T-helper 2 cell treated with Interferon-gamma antibody and Interleukin-4, amounts not matched to agents 5 μg/mL and 100 μg/mL, for 36 hours (primary cell): ENCODE measurements around the gene PARP2.

Source experiments
- DNase-seq: peaks from one replicate; pipeline ENCODE4 v3.0.0; 2021; ENCODE audit warnings: low spot score
- H3K27ac Mint-ChIP-seq: one replicate; pipeline ENCODE4 v1.8.0; 2021; ENCODE audit warnings: mild to moderate bottlenecking, mixed read lengths
- H3K27me3 Mint-ChIP-seq: one replicate; pipeline ENCODE4 v1.8.0; 2021; ENCODE audit warnings: low read depth, mixed read lengths
- H3K36me3 Mint-ChIP-seq: one replicate; pipeline ENCODE4 v1.8.0; 2021; ENCODE audit warnings: low read depth, mixed read lengths
- H3K4me1 Mint-ChIP-seq: one replicate; pipeline ENCODE4 v1.8.0; 2021; ENCODE audit warnings: low read depth, mixed read lengths
- H3K4me3 Mint-ChIP-seq: one replicate; pipeline ENCODE4 v1.8.0; 2022; ENCODE audit warnings: mild to moderate bottlenecking, moderate library complexity, mixed read lengths
- H3K9me3 Mint-ChIP-seq: one replicate; pipeline ENCODE4 v1.8.0; 2021; ENCODE audit warnings: mixed read lengths

The PARP2 gene

GRCh38 chr14:20343092-20343861, at the start of gene PARP2:
Gene PARP2 (plus strand): TSS chr14:20343635. CDS start chr14:20343642, 7 bp downstream.
- Mint-ChIP-seq H3K4me1 (peaks cover 12% of the 10 kb centered on the region), H3K36me3 (peaks cover 22% of the 10 kb centered on the region), H3K4me3 (peak within 1 kb of the TSS; percentile 96), H3K27me3 (peaks cover 3% of the 10 kb centered on the region), H3K27ac (peak within 1 kb of the TSS; percentile 99), H3K9me3 (no peaks in the 10 kb centered on the region)
- peak; percentile 97 for DNase-seq

GRCh38 chr14:20294636-20295035, 48.8 kb upstream of the PARP2 start:
- H3K9me3 Mint-ChIP-seq, result no peaks in the 10 kb centered on the region
- H3K27ac Mint-ChIP-seq, result no peak overlapping the region
- no peaks in the 10 kb centered on the region for H3K27me3 Mint-ChIP-seq
- peaks cover 2% of the 10 kb centered on the region for H3K4me1 Mint-ChIP-seq
- peaks cover 33% of the 10 kb centered on the region for H3K36me3 Mint-ChIP-seq
- H3K4me3 Mint-ChIP-seq, result no peak overlapping the region
- DNase-seq, result no peak

- DNase-seq, result no peak
- Mint-ChIP-seq H3K4me1 (peaks cover 2% of the 10 kb centered on the region), H3K36me3 (peaks cover 31% of the 10 kb centered on the region), H3K27me3 (no peaks in the 10 kb centered on the region), H3K4me3 (no peak overlapping the region), H3K9me3 (no peaks in the 10 kb centered on the region), H3K27ac (no peak overlapping the region)
These were observed 48.4 kb upstream of the PARP2 start for GRCh38 chr14:20295067-20295466.

- no peaks in the 10 kb centered on the region for H3K27me3 Mint-ChIP-seq
- H3K27ac Mint-ChIP-seq, result no peak overlapping the region
- no peak for DNase-seq
- H3K4me3 Mint-ChIP-seq, result no peak overlapping the region
- no peaks in the 10 kb centered on the region for H3K9me3 Mint-ChIP-seq
- peaks cover 12% of the 10 kb centered on the region for H3K36me3 Mint-ChIP-seq
- peaks cover 21% of the 10 kb centered on the region for H3K4me1 Mint-ChIP-seq
These were observed 41.2 kb upstream of the PARP2 start for GRCh38 chr14:20302042-20302755.

GRCh38 chr14:20305265-20306078, 38.0 kb upstream of the PARP2 start, which contains the start of gene TTC5:
Gene TTC5 (minus strand): TSS chr14:20305951. CDS start chr14:20305937, 14 bp downstream.
- no peaks in the 10 kb centered on the region for H3K9me3 Mint-ChIP-seq
- H3K27me3 Mint-ChIP-seq, result no peaks in the 10 kb centered on the region
- DNase-seq, result peak; percentile 85
- peaks cover 21% of the 10 kb centered on the region for H3K4me1 Mint-ChIP-seq
- peaks cover 5% of the 10 kb centered on the region for H3K36me3 Mint-ChIP-seq
- H3K27ac Mint-ChIP-seq, result peak within 1 kb of the TSS; percentile 81
- peak within 1 kb of the TSS; percentile 86 for H3K4me3 Mint-ChIP-seq

GRCh38 chr14:20306079-20306423, 37.4 kb upstream of the PARP2 start:
- Mint-ChIP-seq H3K27ac (peak overlapping the region; percentile 81), H3K27me3 (no peaks in the 10 kb centered on the region)

GRCh38 chr14:20314026-20314425, 29.4 kb upstream of the PARP2 start:
- peaks cover 33% of the 10 kb centered on the region for H3K36me3 Mint-ChIP-seq

More at GRCh38 chr14:20306079-20306423, 37.4 kb upstream of the PARP2 start:
- peaks cover 3% of the 10 kb centered on the region for H3K36me3 Mint-ChIP-seq
- no peaks in the 10 kb centered on the region for H3K9me3 Mint-ChIP-seq
- H3K4me1 Mint-ChIP-seq, result peaks cover 21% of the 10 kb centered on the region
- DNase-seq, result no peak
- H3K4me3 Mint-ChIP-seq, result peak overlapping the region; percentile 86

GRCh38 chr14:20317720-20318119, 25.7 kb upstream of the PARP2 start:
- H3K36me3 Mint-ChIP-seq, result peaks cover 30% of the 10 kb centered on the region
- no peak overlapping the region for H3K27ac Mint-ChIP-seq
- no peaks in the 10 kb centered on the region for H3K9me3 Mint-ChIP-seq
- DNase-seq, result no peak
- no peak overlapping the region for H3K4me3 Mint-ChIP-seq
- H3K27me3 Mint-ChIP-seq, result no peaks in the 10 kb centered on the region
- no peaks in the 10 kb centered on the region for H3K4me1 Mint-ChIP-seq

More at GRCh38 chr14:20314026-20314425, 29.4 kb upstream of the PARP2 start:
- Mint-ChIP-seq H3K4me1 (peaks cover 5% of the 10 kb centered on the region), H3K27ac (no peak overlapping the region), H3K4me3 (no peak overlapping the region), H3K9me3 (no peaks in the 10 kb centered on the region), H3K27me3 (no peaks in the 10 kb centered on the region)
- no peak for DNase-seq

- Mint-ChIP-seq H3K27me3 (no peaks in the 10 kb centered on the region), H3K4me1 (peaks cover 33% of the 10 kb centered on the region), H3K4me3 (peak overlapping the region; percentile 42), H3K36me3 (peaks cover 31% of the 10 kb centered on the region), H3K27ac (peak overlapping the region; percentile 24), H3K9me3 (no peaks in the 10 kb centered on the region)
- DNase-seq, result no peak
These were observed 16.2 kb upstream of the PARP2 start for GRCh38 chr14:20327005-20327869.

- H3K9me3 Mint-ChIP-seq, result no peaks in the 10 kb centered on the region
- no peak overlapping the region for H3K27ac Mint-ChIP-seq
- no peak overlapping the region for H3K4me3 Mint-ChIP-seq
- peaks cover 27% of the 10 kb centered on the region for H3K36me3 Mint-ChIP-seq
- H3K27me3 Mint-ChIP-seq, result no peaks in the 10 kb centered on the region
- DNase-seq, result no peak
- peaks cover 38% of the 10 kb centered on the region for H3K4me1 Mint-ChIP-seq
These were observed 14.7 kb upstream of the PARP2 start for GRCh38 chr14:20328705-20329104.

GRCh38 chr14:20329355-20329754, 14.1 kb upstream of the PARP2 start:
- Mint-ChIP-seq H3K27ac (no peak overlapping the region), H3K36me3 (peaks cover 21% of the 10 kb centered on the region), H3K4me3 (no peak overlapping the region), H3K4me1 (peaks cover 38% of the 10 kb centered on the region), H3K27me3 (no peaks in the 10 kb centered on the region), H3K9me3 (no peaks in the 10 kb centered on the region)
- no peak for DNase-seq

- Mint-ChIP-seq H3K27me3 (no peaks in the 10 kb centered on the region), H3K27ac (no peak overlapping the region), H3K36me3 (peaks cover 12% of the 10 kb centered on the region), H3K4me1 (peaks cover 42% of the 10 kb centered on the region), H3K4me3 (peak overlapping the region; percentile 19), H3K9me3 (no peaks in the 10 kb centered on the region)
- DNase-seq, result no peak
These were observed 12.3 kb upstream of the PARP2 start for GRCh38 chr14:20331053-20331613.

- Mint-ChIP-seq H3K4me1 (peaks cover 39% of the 10 kb centered on the region), H3K36me3 (peaks cover 8% of the 10 kb centered on the region), H3K27ac (peak overlapping the region; percentile 91), H3K27me3 (no peaks in the 10 kb centered on the region), H3K4me3 (peak overlapping the region; percentile 97), H3K9me3 (no peaks in the 10 kb centered on the region)
- DNase-seq, result no peak
These were observed 11.0 kb upstream of the PARP2 start for GRCh38 chr14:20332431-20332787.
